Stimulated activated memory B cell treated with anti-CD40 and anti-IgM and Interleukin-4, amounts not matched to agents 10 μg/mL and 1 μg/mL and 100 μg/mL, for 72 hours (primary cell): ENCODE data around the gene CTIF.

Experiments used
- ATAC-seq: fragments of 150-1000 bp; cut with Tn5 transposase; 2 replicates; pipeline ENCODE4 v1.10.0; 2021
- H3K27ac Mint-ChIP-seq: one replicate; pipeline ENCODE4 v1.8.0; 2022; ENCODE audit warnings: mild to moderate bottlenecking, mixed read lengths
- H3K27me3 Mint-ChIP-seq: one replicate; pipeline ENCODE4 v1.8.0; 2022; ENCODE audit warnings: mixed read lengths
- H3K36me3 Mint-ChIP-seq: one replicate; pipeline ENCODE4 v1.8.0; 2022; ENCODE audit warnings: mixed read lengths
- H3K4me1 Mint-ChIP-seq: one replicate; pipeline ENCODE4 v1.8.0; 2022; ENCODE audit warnings: mixed read lengths
- H3K4me3 Mint-ChIP-seq: one replicate; pipeline ENCODE4 v1.8.0; 2022; ENCODE audit warnings: mild to moderate bottlenecking, moderate library complexity, mixed read lengths
- H3K9me3 Mint-ChIP-seq: one replicate; pipeline ENCODE4 v1.8.0; 2022; ENCODE audit warnings: mixed read lengths

CTIF gene

DNA sequence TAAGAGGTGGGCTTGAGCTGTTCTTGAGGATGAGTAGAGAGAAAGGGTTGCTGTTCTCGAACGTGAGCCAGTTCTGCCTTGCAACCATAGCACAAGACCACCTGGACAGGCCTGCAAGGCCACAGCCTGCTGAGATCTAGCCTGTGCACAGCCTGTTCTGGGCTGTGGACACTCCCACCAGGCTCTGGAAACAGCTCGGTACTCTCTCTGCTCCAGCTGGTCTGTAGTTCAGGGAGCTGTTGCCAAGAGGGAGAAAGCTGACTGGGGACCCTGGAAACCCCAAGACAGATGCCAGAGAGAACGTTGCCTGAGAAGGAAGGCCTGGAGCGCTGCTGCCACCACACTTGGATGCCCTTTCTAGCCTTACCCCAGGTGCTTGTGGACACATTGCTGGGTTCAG is 69.8 kb downstream of the CTIF start:
- no peak for ATAC-seq
- Mint-ChIP-seq H3K4me3 (no peak overlapping the region), H3K27me3 (no peaks in the 10 kb centered on the region), H3K27ac (no peak overlapping the region), H3K4me1 (no peaks in the 10 kb centered on the region), H3K36me3 (no peaks in the 10 kb centered on the region), H3K9me3 (peaks cover under 1% of the 10 kb centered on the region)

DNA sequence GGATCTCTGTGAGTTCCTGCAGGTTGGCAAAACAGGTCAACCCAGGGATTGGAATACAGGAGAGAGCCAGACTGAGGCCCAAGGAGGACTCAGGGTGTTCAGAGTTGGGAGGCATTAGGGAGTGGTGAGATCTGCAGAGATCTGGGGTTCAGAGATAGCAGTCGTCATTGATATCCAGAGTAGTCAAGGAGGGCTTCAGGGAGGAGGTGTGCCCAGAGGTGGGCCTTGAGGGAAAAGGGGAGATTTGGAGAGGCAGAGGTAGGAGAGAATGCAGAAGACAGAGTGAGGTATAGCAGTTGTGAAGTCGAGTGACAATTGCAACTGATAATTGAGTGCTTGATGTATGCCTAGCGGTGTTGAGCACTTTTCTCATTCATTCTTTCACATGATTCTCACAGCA is 70.3 kb downstream of the CTIF start:
- Mint-ChIP-seq H3K4me3 (no peak overlapping the region), H3K27me3 (no peaks in the 10 kb centered on the region), H3K36me3 (no peaks in the 10 kb centered on the region), H3K9me3 (no peaks in the 10 kb centered on the region), H3K27ac (no peak overlapping the region), H3K4me1 (no peaks in the 10 kb centered on the region)
- no peak for ATAC-seq

DNA sequence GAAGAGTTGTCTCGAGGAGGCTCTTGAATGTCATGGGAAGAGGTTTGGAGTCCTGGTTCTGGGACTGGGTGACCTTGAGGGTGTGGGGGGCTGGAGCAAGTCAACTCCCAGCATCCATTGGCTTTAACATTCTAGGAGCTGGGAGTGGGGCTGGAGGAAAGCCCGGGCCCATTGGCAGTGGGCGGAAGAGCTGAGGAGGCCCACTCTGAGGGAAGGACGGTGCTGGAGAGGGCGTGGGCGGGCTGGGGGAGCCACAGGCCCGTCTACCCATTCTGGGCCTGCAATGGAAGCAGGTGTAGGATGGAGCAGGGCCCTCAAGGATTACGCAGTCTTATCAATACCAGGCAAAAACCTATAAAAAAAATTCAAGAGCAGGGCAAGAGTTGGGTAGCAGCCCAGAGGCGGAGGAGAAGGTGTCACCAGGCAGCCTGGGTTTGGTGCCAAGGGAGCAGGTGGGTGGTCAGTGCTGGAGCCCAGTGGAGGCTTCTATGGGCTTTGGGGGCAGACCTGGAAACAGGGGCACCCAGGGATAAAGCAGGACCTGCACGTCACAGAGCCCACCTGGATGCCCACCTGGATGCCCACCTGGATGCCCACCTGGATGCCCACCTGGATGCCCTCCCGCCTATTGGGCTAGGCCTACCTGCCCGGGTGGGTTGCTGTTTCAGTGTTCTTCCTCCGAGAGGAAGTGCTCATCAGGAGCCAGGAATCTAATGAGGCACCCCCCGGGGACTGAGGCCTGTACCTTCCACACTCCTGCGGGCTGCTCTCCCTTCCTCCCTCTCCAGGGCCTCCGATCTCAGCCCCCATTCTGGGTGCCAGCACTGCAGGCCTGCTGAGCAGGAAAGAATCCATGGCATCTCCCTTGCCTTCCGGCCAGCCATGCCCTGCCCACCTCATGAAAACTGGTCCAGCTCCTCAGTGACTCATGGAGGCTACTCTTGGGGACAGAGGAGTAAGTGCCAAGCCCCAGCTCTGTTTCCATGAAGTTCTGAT is 71.3 kb downstream of the CTIF start:
- H3K27ac Mint-ChIP-seq = no peak overlapping the region
- no peak for ATAC-seq
- H3K4me3 Mint-ChIP-seq = no peak overlapping the region
- no peaks in the 10 kb centered on the region for H3K9me3 Mint-ChIP-seq
- H3K36me3 Mint-ChIP-seq = no peaks in the 10 kb centered on the region
- no peaks in the 10 kb centered on the region for H3K27me3 Mint-ChIP-seq
- no peaks in the 10 kb centered on the region for H3K4me1 Mint-ChIP-seq

DNA sequence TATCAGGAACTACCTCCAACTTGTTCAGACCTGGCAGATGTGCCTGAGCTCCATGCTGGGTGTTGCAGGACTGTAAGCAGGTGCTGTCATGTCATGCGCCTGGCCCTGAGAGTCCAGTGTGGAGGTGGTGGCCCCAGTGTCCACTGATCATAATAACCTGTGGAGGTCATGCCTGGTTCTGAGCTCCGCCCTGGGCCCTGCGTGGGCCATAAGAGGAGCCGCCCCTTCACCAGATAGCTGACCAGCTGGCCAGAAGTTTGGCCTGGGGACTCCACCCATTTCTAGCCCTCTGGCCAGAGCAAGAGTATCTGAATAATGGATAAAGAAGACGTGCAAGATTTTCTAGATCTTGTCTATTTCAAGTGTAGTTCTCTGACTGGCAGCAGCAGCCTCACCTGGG is 72.4 kb downstream of the CTIF start:
- no peak for ATAC-seq
- Mint-ChIP-seq H3K9me3 (no peaks in the 10 kb centered on the region), H3K36me3 (no peaks in the 10 kb centered on the region), H3K4me1 (no peaks in the 10 kb centered on the region), H3K27ac (no peak overlapping the region), H3K27me3 (no peaks in the 10 kb centered on the region), H3K4me3 (no peak overlapping the region)

DNA sequence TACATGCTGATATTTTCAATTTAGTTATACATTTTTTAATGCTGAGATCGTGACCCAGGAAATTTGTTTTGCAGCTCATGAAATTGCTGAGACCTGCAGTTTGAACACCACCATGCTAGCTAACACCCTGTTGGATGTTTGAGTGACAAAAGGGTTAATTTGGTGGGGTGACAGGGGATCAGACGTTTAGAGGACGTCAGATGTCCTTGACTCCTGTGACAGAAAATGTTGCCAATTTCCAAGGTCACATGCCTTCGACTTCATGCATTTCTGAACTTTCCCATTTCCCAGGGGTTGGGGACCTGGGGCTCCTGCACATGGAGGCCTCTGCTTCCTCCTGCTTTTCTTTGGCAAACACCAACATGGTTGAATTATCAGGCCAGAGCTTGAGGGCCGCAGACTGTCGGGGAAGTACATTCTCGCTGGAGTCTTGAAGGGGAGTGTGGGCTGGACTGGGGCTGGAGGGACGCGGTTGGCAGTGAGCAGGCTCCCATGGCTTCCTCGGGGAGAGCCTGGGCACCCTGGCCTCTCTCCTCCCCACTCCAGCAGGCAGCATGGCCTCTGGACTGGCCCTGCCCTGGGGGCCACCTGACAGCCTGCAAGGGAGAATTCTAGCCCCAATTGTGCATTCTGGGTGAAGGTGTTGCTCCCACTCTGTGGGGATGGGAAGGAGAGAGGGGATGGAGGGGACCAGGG is 73.1 kb downstream of the CTIF start:
- H3K36me3 Mint-ChIP-seq = no peaks in the 10 kb centered on the region
- no peak overlapping the region for H3K4me3 Mint-ChIP-seq
- no peak overlapping the region for H3K27ac Mint-ChIP-seq
- no peak for ATAC-seq
- H3K4me1 Mint-ChIP-seq = no peaks in the 10 kb centered on the region
- H3K27me3 Mint-ChIP-seq = no peaks in the 10 kb centered on the region
- no peaks in the 10 kb centered on the region for H3K9me3 Mint-ChIP-seq

GRCh38 chr18:48612511-48612910 is 73.7 kb downstream of the CTIF start:
- Mint-ChIP-seq H3K4me3 (no peak overlapping the region), H3K9me3 (no peaks in the 10 kb centered on the region), H3K4me1 (no peaks in the 10 kb centered on the region), H3K36me3 (no peaks in the 10 kb centered on the region), H3K27me3 (no peaks in the 10 kb centered on the region), H3K27ac (no peak overlapping the region)
- no peak for ATAC-seq

- Mint-ChIP-seq H3K27me3 (no peaks in the 10 kb centered on the region), H3K4me3 (no peak overlapping the region), H3K9me3 (no peaks in the 10 kb centered on the region), H3K4me1 (no peaks in the 10 kb centered on the region), H3K36me3 (no peaks in the 10 kb centered on the region), H3K27ac (no peak overlapping the region)
- ATAC-seq = no peak
These were observed 74.1 kb downstream of the CTIF start for GRCh38 chr18:48612917-48613316.

DNA sequence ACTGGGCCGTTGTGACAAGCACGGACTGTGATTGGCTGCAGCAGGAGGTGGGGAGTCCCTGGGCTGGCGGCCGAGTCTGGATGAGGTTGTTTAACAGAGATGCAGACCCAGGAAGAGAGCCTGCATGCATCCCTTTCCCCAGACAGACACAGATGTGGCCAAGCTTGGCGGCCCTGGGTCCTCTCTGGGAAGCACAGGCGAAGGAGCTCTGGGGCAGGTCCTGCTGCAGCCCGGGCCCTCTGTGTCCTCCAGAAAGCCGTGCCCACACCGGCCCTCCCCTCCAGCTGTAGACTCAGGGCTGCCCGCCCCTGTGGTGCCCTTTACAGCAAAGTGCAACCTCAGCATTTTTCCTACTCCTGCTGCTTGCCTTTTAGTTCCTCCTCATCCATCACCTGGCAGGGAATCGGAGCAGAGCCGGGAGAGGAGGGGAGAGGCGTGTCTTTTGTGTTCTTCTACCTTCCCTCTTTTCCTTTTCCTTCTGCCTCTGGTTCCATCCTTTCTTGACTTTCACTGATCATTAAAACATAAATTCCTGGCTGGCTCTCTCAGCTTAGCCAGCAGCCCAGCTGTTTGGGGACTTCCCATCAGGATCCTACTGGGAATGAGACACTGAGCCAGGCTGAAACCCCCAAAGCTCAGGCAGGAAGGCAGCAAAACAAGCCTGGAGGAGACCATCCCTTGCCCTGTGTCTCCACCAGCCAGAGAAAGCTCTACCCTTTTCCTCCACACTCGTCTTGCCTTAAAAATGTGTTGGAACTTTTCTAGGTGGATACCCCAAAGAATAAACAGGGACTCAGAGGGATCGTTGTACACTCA is 75.0 kb downstream of the CTIF start:
- Mint-ChIP-seq H3K4me3 (no peak overlapping the region), H3K4me1 (no peaks in the 10 kb centered on the region), H3K27ac (no peak overlapping the region), H3K27me3 (no peaks in the 10 kb centered on the region), H3K9me3 (no peaks in the 10 kb centered on the region), H3K36me3 (no peaks in the 10 kb centered on the region)
- ATAC-seq = no peak

- no peaks in the 10 kb centered on the region for H3K27me3 Mint-ChIP-seq
- H3K9me3 Mint-ChIP-seq = no peaks in the 10 kb centered on the region
- H3K4me3 Mint-ChIP-seq = no peak overlapping the region
- H3K27ac Mint-ChIP-seq = no peak overlapping the region
- no peaks in the 10 kb centered on the region for H3K4me1 Mint-ChIP-seq
- no peak for ATAC-seq
- peaks cover 1% of the 10 kb centered on the region for H3K36me3 Mint-ChIP-seq
These were observed 77.0 kb downstream of the CTIF start for GRCh38 chr18:48615566-48616401.

DNA sequence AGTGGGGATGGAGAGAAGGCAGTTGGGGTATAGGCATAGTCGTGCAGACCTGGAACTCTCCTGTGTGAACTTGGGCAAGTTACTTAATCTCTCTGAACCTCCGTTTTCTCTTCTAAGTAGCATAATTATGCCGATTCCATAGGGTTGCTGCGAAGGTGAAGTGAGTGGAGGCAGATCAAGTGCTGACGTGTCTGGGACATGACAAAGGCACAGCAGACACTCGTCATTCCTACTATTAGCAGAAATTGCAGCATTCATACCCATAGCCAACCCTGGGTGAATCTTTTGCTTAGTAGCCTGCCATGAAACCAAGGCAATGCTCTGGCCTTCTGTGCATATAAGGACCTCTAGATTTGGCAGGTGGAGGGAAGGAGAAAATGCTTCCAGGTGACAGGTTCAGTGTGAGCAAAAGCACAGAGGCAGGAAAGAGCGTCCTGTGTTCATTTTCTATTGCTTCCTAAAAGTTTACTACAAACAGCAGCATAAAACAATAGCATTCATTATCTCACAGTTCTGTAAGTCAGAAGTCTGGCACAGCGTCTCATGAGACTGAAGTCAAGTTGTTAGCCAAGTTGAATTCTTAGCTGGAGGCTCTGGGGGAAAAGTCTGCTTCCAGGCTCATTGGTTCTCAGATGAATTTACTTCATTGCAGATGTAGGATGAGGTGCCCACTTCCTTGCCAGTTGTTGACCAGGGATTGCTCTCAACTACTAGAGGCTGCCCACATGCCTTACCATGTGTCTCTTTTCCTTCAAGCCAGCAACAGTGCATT is 77.8 kb downstream of the CTIF start:
- no peaks in the 10 kb centered on the region for H3K27me3 Mint-ChIP-seq
- no peak overlapping the region for H3K27ac Mint-ChIP-seq
- H3K4me3 Mint-ChIP-seq = no peak overlapping the region
- H3K9me3 Mint-ChIP-seq = no peaks in the 10 kb centered on the region
- peaks cover 4% of the 10 kb centered on the region for H3K4me1 Mint-ChIP-seq
- ATAC-seq = no peak
- peaks cover 5% of the 10 kb centered on the region for H3K36me3 Mint-ChIP-seq

DNA sequence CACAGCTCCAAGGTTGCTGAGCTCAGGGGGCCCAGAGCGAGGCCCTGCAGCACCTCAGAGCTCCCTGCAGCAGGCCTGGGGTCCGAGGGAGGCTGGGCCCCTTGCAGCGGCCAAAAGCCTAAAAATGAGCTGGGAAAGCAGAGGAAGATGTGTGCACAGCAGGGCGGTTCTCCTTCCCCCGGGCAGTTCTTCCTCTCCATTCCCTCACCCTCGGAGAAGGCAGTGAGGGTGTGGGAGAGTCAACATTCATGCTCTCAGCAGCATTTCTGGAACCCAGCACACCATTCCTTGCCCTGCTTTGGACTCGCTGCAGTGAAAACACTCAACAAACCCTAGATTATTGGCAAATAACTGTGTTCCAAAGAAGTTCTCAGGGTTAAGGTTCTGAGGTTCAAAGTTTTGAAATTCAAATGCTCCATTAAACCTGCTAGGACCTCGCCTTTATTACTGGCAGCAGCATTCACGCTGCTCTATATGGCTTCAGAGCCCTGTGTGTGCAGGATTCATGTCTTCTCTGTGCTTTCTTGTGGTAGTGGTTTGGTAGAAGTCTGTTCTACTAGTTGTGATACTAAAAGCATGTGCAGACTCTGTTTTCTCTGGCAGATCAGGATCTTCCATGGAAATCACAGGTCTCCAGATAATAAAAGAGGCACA is 79.1 kb downstream of the CTIF start:
- H3K27ac Mint-ChIP-seq = no peak overlapping the region
- H3K36me3 Mint-ChIP-seq = peaks cover 5% of the 10 kb centered on the region
- H3K4me1 Mint-ChIP-seq = peaks cover 17% of the 10 kb centered on the region
- H3K4me3 Mint-ChIP-seq = no peak overlapping the region
- no peaks in the 10 kb centered on the region for H3K27me3 Mint-ChIP-seq
- ATAC-seq = no peak
- no peaks in the 10 kb centered on the region for H3K9me3 Mint-ChIP-seq

DNA sequence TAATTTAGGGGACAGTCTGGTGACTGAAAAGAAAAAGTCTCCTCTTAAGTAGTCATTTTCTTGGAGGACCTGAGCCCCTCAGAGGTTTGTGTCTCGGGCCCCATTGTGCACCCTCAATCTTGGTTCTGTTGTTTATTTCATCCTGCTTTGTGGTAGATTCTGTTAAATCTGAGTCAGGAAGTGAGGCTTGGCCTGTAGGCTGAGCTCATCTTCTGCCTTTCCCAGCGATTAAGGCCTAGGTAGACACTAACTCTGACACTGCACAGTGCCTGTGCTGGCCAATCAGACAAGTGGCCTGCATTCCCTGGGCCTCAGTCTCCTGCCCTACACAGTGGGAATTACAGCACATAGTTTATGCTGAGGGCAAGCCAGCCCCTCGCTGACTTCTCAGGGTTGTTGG is 80.2 kb downstream of the CTIF start:
- H3K36me3 Mint-ChIP-seq = peaks cover 5% of the 10 kb centered on the region
- no peak overlapping the region for H3K27ac Mint-ChIP-seq
- no peak for ATAC-seq
- peaks cover 25% of the 10 kb centered on the region for H3K4me1 Mint-ChIP-seq
- no peaks in the 10 kb centered on the region for H3K9me3 Mint-ChIP-seq
- H3K4me3 Mint-ChIP-seq = no peak overlapping the region
- no peaks in the 10 kb centered on the region for H3K27me3 Mint-ChIP-seq

GRCh38 chr18:48619501-48619900 is 80.7 kb downstream of the CTIF start:
- no peak overlapping the region for H3K4me3 Mint-ChIP-seq

GRCh38 chr18:48620071-48620470 is 81.2 kb downstream of the CTIF start:
- Mint-ChIP-seq H3K4me1 (peaks cover 25% of the 10 kb centered on the region), H3K27ac (no peak overlapping the region), H3K27me3 (no peaks in the 10 kb centered on the region), H3K4me3 (no peak overlapping the region), H3K9me3 (no peaks in the 10 kb centered on the region), H3K36me3 (peaks cover 5% of the 10 kb centered on the region)
- ATAC-seq = no peak

More at GRCh38 chr18:48619501-48619900, 80.7 kb downstream of the CTIF start:
- Mint-ChIP-seq H3K36me3 (peaks cover 5% of the 10 kb centered on the region), H3K27ac (no peak overlapping the region), H3K4me1 (peaks cover 25% of the 10 kb centered on the region), H3K9me3 (no peaks in the 10 kb centered on the region), H3K27me3 (no peaks in the 10 kb centered on the region)
- no peak for ATAC-seq
